Naive B cell (primary cell): ENCODE measurements around the gene EFCAB6. TPM values are rescaled to one million over a fixed set of nuclear protein-coding genes. Genes with fewer than 3 reads are reported as not detected.

Source experiments
- ATAC-seq, 2 donors: fragments of 150-1000 bp; cut with Tn5 transposase; 2 replicates each; pipeline ENCODE4 v1.10.0; 2021; ENCODE audit warnings: low read depth in 2 of 2, mild to moderate bottlenecking in 2 of 2, moderate library complexity in 2 of 2
- DNase-seq: peaks from one replicate; pipeline ENCODE4 v3.0.0; 2022
- H3K27ac Mint-ChIP-seq, 6 donors: one replicate each; pipeline ENCODE4 v1.8.0; 2020 to 2022; ENCODE audit warnings: mild to moderate bottlenecking in 6 of 6, mixed read lengths in 6 of 6, moderate library complexity in 5 of 6, inconsistent platforms in 2 of 6
- H3K27me3 Mint-ChIP-seq, 3 donors: one replicate each; pipeline ENCODE4 v1.8.0; 2021 to 2022; ENCODE audit warnings: mixed read lengths in 3 of 3, mild to moderate bottlenecking in 1 of 3
- H3K36me3 Mint-ChIP-seq, 2 donors: one replicate each; pipeline ENCODE4 v1.8.0; 2020 to 2022; ENCODE audit warnings: mixed read lengths in 2 of 2, inconsistent platforms in 1 of 2, mild to moderate bottlenecking in 1 of 2
- H3K4me1 Mint-ChIP-seq, 3 donors: one replicate each; pipeline ENCODE4 v1.8.0; 2020 to 2022; ENCODE audit warnings: mixed read lengths in 3 of 3, inconsistent platforms in 1 of 3, mild to moderate bottlenecking in 1 of 3, moderate library complexity in 1 of 3
- H3K4me3 Mint-ChIP-seq, 8 donors: one replicate each; pipeline ENCODE4 v1.8.0; 2020 to 2022; ENCODE audit warnings: mild to moderate bottlenecking in 8 of 8, mixed read lengths in 8 of 8, moderate library complexity in 8 of 8, inconsistent platforms in 2 of 8
- H3K9me3 Mint-ChIP-seq, 7 donors: one replicate each; pipeline ENCODE4 v1.8.0; 2020 to 2022; ENCODE audit warnings: mixed read lengths in 7 of 7, mild to moderate bottlenecking in 5 of 7, inconsistent platforms in 2 of 7, moderate library complexity in 1 of 7
- polyA plus RNA-seq, 6 donors: library from polyadenylated mRNA; unstranded; fragments of 300-500 nt; fragmentation: Illumina TruSeq; gene quantifications; one replicate each; pipeline ENCODE4 v1.2.3, GENCODE V29; 2021; ENCODE audit warnings: low read depth in 6 of 6

The EFCAB6 gene
- polyA plus RNA-seq, 6 donors from 2014 or later: not detected

- Mint-ChIP-seq H3K27me3 (peaks cover 0 to 22% (median 0%) of the 10 kb centered on the region in 3 donors), H3K9me3 (peaks cover 0 to 8% (median 4%) of the 10 kb centered on the region in 7 donors), H3K4me3 (no peak overlapping the region), H3K36me3 (no peaks in the 10 kb centered on the region), H3K4me1 (no peaks in the 10 kb centered on the region), H3K27ac (no peak overlapping the region)
- ATAC-seq: no peak
- no peak for DNase-seq
Measured at GRCh38 chr22:43633631-43634285, 178.3 kb downstream of the EFCAB6 start.

- H3K27ac Mint-ChIP-seq: no peak overlapping the region
- no peaks in the 10 kb centered on the region for H3K36me3 Mint-ChIP-seq
- no peaks in the 10 kb centered on the region for H3K4me1 Mint-ChIP-seq
- DNase-seq (no peak), ATAC-seq (no peak)
- no peaks in the 10 kb centered on the region for H3K9me3 Mint-ChIP-seq
- no peak overlapping the region for H3K4me3 Mint-ChIP-seq
- H3K27me3 Mint-ChIP-seq: peaks cover 0 to 28% (median 7%) of the 10 kb centered on the region in 3 donors
Measured at GRCh38 chr22:43631846-43632245, 180.3 kb downstream of the EFCAB6 start.

- ATAC-seq (no peak), DNase-seq (no peak)
- H3K36me3 Mint-ChIP-seq: no peaks in the 10 kb centered on the region
- no peaks in the 10 kb centered on the region for H3K9me3 Mint-ChIP-seq
- H3K27ac Mint-ChIP-seq: peak overlapping the region in 3 of 6 donors; percentile 3 to 60 (median 29)
- H3K4me3 Mint-ChIP-seq: no peak overlapping the region
- H3K27me3 Mint-ChIP-seq: peaks cover 0 to 28% (median 7%) of the 10 kb centered on the region in 3 donors
- H3K4me1 Mint-ChIP-seq: no peaks in the 10 kb centered on the region
Measured at GRCh38 chr22:43631201-43631600, 180.9 kb downstream of the EFCAB6 start.

DNA sequence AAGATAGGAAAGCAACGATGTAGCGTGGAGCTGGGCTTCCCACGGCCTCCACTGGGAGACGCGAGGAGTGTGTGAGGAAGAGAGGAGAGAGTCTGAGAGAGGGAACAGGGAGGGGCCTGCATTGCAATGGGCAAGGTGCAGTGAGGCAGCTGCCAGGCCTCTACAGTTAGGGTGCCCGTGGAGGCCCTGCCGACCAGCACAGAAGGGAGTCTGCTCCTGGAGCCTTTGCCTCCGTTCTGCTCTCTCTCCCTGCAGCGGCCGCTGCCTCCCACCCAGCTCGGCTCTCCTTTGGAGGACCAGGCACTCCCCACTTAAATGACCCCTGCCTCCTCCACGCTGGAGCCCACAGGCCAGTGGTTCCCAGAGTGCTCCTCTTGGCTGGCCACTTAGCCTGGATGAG, 181.7 kb downstream of the EFCAB6 start:
- Mint-ChIP-seq H3K36me3 (no peaks in the 10 kb centered on the region), H3K27ac (no peak overlapping the region), H3K27me3 (peaks cover 0 to 20% (median 7%) of the 10 kb centered on the region in 3 donors), H3K4me1 (no peaks in the 10 kb centered on the region), H3K4me3 (peak overlapping the region in 1 of 8 donors; percentile 15), H3K9me3 (no peaks in the 10 kb centered on the region)
- ATAC-seq: no peak
- DNase-seq: no peak

GRCh38 chr22:43628250-43628649, 183.9 kb downstream of the EFCAB6 start:
- DNase-seq: no peak
- no peak overlapping the region for H3K4me3 Mint-ChIP-seq
- H3K4me1 Mint-ChIP-seq: no peaks in the 10 kb centered on the region
- peaks cover 0 to 15% (median 14%) of the 10 kb centered on the region in 3 donors for H3K27me3 Mint-ChIP-seq
- no peak for ATAC-seq
- H3K9me3 Mint-ChIP-seq: peaks cover 0 to 4% (median 0%) of the 10 kb centered on the region in 7 donors
- no peak overlapping the region for H3K27ac Mint-ChIP-seq
- H3K36me3 Mint-ChIP-seq: no peaks in the 10 kb centered on the region

- no peak for ATAC-seq
- H3K27ac Mint-ChIP-seq: peak overlapping the region in 1 of 6 donors; percentile 22
- H3K4me1 Mint-ChIP-seq: no peaks in the 10 kb centered on the region
- peaks cover 0 to 4% (median 0%) of the 10 kb centered on the region in 7 donors for H3K9me3 Mint-ChIP-seq
- H3K4me3 Mint-ChIP-seq: no peak overlapping the region
- H3K27me3 Mint-ChIP-seq: peaks cover 0 to 15% (median 11%) of the 10 kb centered on the region in 3 donors
- DNase-seq: no peak
- H3K36me3 Mint-ChIP-seq: no peaks in the 10 kb centered on the region
Measured at GRCh38 chr22:43627485-43628213, 184.5 kb downstream of the EFCAB6 start.

DNA sequence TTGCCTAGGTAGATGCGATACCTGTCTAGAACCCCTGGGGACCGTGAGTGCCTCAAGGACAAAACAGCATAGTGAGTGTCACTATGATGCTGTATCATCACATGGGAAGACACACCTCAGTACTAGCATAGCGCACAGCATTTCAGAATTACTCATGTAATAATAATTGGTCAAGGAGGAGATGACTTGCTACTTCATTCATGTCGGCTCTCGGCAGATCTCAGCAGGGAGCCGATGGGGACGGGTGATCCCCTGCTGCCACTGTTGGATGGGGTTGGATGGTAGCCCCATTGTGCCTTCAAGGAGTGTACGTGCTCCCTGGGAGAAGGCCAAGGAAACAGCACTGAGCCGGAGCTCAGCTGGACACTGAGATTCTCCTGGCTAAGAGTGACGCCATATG, 186.9 kb downstream of the EFCAB6 start:
- Mint-ChIP-seq H3K27me3 (peaks cover 0 to 15% (median 11%) of the 10 kb centered on the region in 3 donors), H3K4me1 (no peaks in the 10 kb centered on the region), H3K9me3 (peaks cover 0 to 6% (median 3%) of the 10 kb centered on the region in 7 donors), H3K27ac (no peak overlapping the region), H3K4me3 (no peak overlapping the region), H3K36me3 (no peaks in the 10 kb centered on the region)
- ATAC-seq (no peak), DNase-seq (no peak)

DNA sequence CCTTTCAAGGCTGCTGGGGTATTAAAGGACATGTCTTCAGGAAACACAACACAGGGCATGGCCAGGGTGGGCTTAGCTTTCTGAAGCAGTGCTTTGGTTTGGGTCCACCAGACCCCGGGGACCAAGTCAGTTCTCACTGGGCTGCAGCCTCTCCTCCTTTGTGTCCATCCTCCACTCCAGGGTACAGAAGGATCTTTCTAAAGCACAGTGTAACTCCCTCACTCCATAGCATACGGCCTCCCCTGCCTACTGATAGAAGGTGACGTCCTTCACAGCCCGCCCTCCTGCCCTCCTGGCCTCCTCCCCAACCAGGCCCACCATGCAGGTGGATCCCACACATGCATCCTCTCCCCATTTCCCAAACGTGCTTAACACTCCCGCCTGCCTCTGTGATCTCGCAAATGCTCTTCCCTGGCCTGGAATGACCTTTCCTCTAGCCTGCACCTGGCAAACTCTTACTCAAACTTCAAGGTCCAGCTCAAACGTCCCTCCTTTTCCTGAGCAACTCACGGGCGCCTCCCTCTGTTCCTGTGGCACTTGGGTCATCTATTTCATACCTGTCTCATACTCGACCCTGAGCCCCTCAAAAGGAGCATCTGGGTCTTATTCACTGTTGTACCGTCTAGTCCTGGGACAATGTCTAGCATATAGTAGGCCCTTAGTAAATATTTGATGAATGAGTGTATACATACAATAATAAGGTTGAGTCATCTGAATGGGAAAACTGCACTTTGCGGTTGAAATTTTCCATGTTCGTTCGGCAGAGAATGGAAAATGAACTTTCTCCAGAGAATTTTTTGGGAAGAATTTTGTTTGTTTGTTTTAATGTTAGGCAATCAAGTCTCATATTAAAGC, 187.7 kb downstream of the EFCAB6 start:
- no peak for DNase-seq
- Mint-ChIP-seq H3K27ac (no peak overlapping the region), H3K9me3 (peaks cover 3 to 12% (median 5%) of the 10 kb centered on the region in 7 donors), H3K4me1 (no peaks in the 10 kb centered on the region), H3K27me3 (peaks cover 0 to 15% (median 11%) of the 10 kb centered on the region in 3 donors), H3K4me3 (no peak overlapping the region), H3K36me3 (no peaks in the 10 kb centered on the region)
- ATAC-seq: no peak

DNA sequence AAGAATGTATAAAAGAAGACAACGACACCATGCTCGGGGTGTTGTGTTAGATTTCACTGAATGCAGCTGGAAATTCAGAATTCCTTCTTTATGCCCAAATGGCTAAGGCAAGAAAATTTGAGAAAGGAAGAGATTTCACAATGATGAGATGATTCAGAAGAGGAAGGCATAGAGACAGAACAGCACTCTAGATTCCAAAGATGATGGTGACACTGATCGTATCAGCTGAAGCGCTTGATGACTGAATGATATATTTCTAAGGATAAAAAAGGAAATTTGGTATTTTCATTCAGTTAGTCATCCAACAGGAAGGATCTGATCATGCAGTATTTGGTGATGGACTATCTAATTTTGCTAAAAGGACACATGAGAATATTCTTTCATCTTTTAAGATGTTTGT, 189.2 kb downstream of the EFCAB6 start:
- no peaks in the 10 kb centered on the region for H3K4me1 Mint-ChIP-seq
- no peaks in the 10 kb centered on the region for H3K36me3 Mint-ChIP-seq
- H3K27me3 Mint-ChIP-seq: peaks cover 5 to 19% (median 11%) of the 10 kb centered on the region in 3 donors

GRCh38 chr22:43620197-43620596, 191.9 kb downstream of the EFCAB6 start:
- ATAC-seq (no peak), DNase-seq (no peak)
- no peaks in the 10 kb centered on the region for H3K36me3 Mint-ChIP-seq
- H3K27ac Mint-ChIP-seq: no peak overlapping the region
- H3K4me1 Mint-ChIP-seq: no peaks in the 10 kb centered on the region
- peaks cover 15 to 31% (median 23%) of the 10 kb centered on the region in 3 donors for H3K27me3 Mint-ChIP-seq
- peaks cover 4 to 16% (median 8%) of the 10 kb centered on the region in 7 donors for H3K9me3 Mint-ChIP-seq
- H3K4me3 Mint-ChIP-seq: no peak overlapping the region

More for the DNA sequence above, 189.2 kb downstream of the EFCAB6 start:
- Mint-ChIP-seq H3K27ac (no peak overlapping the region), H3K9me3 (peaks cover 4 to 16% (median 8%) of the 10 kb centered on the region in 7 donors), H3K4me3 (no peak overlapping the region)
- DNase-seq (no peak), ATAC-seq (no peak)

DNA sequence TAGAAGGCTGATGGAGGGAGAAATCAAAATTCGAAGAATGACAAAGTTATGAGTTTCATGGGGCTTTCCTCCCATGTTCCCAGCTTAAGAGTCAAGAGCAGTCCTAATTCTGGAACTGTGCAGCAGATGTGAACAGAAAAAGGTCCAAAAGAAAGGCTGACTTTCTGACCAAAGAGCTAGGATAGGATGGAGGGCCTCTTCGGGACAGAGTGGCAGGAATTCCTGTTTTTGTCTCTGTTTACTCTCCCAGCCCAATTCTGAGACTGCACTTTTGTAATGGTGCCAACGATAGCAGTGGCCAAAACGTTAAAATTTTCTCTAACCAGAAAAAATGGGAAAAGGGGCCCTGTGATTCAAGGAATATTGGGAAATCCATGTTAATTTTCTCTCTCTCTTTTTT, 193.6 kb downstream of the EFCAB6 start:
- no peaks in the 10 kb centered on the region for H3K36me3 Mint-ChIP-seq
- H3K4me3 Mint-ChIP-seq: no peak overlapping the region
- peaks cover 0 to 16% (median 8%) of the 10 kb centered on the region in 7 donors for H3K9me3 Mint-ChIP-seq
- no peak for DNase-seq
- no peaks in the 10 kb centered on the region for H3K4me1 Mint-ChIP-seq
- peaks cover 15 to 23% (median 22%) of the 10 kb centered on the region in 3 donors for H3K27me3 Mint-ChIP-seq
- H3K27ac Mint-ChIP-seq: peak overlapping the region in 1 of 6 donors; percentile 55
- no peak for ATAC-seq

GRCh38 chr22:43616645-43617044, 195.5 kb downstream of the EFCAB6 start:
- Mint-ChIP-seq H3K4me1 (no peaks in the 10 kb centered on the region), H3K36me3 (no peaks in the 10 kb centered on the region), H3K27me3 (peaks cover 15 to 29% (median 23%) of the 10 kb centered on the region in 3 donors), H3K27ac (no peak overlapping the region), H3K4me3 (no peak overlapping the region), H3K9me3 (peaks cover 0 to 16% (median 8%) of the 10 kb centered on the region in 7 donors)
- DNase-seq (no peak), ATAC-seq (no peak)

GRCh38 chr22:43600265-43600664, 211.8 kb downstream of the EFCAB6 start:
- Mint-ChIP-seq H3K27ac (peak overlapping the region in 1 of 6 donors; percentile 14), H3K4me3 (no peak overlapping the region), H3K4me1 (no peaks in the 10 kb centered on the region), H3K36me3 (no peaks in the 10 kb centered on the region), H3K9me3 (peaks cover 0 to 26% (median 7%) of the 10 kb centered on the region in 7 donors), H3K27me3 (peaks cover 7 to 13% (median 13%) of the 10 kb centered on the region in 3 donors)
- ATAC-seq: no peak
- DNase-seq: no peak
